ENCODE measurements around the gene LCN1. TPM values are rescaled to one million over a fixed set of nuclear protein-coding genes. Genes with fewer than 3 reads are reported as not detected.

LCN1 gene
- total RNA-seq, 2 donors from 2014 or later = not detected

- no peak overlapping the region for H3K27ac ChIP-seq
- H3K9me3 ChIP-seq = no peaks in the 10 kb centered on the region
- no peaks in the 10 kb centered on the region for H3K4me1 ChIP-seq
- H3K27me3 ChIP-seq = no peaks in the 10 kb centered on the region
- DNase-seq (no peak), ATAC-seq (no peak)
- 94% methylated on average over 18 of the region's 18 CpGs for WGBS, 2 donors
- H3K36me3 ChIP-seq (replicated peaks in 1 of 2; ENCODE audit: insufficient read depth in 1 of 2, low read depth in 2 of 2) = peaks cover 0 to 20% of the 10 kb centered on the region in 2 donors
- no peak overlapping the region for H3K4me3 ChIP-seq
- intact Hi-C loops (cut with DNase I) = no loop called here
- TF ChIP-seq POLR2A (IDR thresholded peaks at IDR 0.05) (no peak), CTCF (IDR thresholded peaks at IDR 0.05) (no peak)
Measured at GRCh38 chr9:135488013-135488330, 33.3 kb upstream of the LCN1 start.

GRCh38 chr9:135488527-135488926, 32.7 kb upstream of the LCN1 start:
- TF ChIP-seq POLR2A (IDR thresholded peaks at IDR 0.05) (no peak), CTCF (IDR thresholded peaks at IDR 0.05) (no peak)
- no peak for DNase-seq
- Histone ChIP-seq H3K4me3 (no peak overlapping the region), H3K27me3 (no peaks in the 10 kb centered on the region), H3K36me3 (replicated peaks in 1 of 2; ENCODE audit: insufficient read depth in 1 of 2, low read depth in 2 of 2) (peaks cover 0 to 20% of the 10 kb centered on the region in 2 donors), H3K9me3 (no peaks in the 10 kb centered on the region), H3K27ac (no peak overlapping the region), H3K4me1 (no peaks in the 10 kb centered on the region)
- 87 to 90% methylated on average over 7 to 17 of the region's 17 CpGs for WGBS, 2 donors
- no peak for ATAC-seq
- intact Hi-C loops (cut with DNase I) = no loop called here

DNA sequence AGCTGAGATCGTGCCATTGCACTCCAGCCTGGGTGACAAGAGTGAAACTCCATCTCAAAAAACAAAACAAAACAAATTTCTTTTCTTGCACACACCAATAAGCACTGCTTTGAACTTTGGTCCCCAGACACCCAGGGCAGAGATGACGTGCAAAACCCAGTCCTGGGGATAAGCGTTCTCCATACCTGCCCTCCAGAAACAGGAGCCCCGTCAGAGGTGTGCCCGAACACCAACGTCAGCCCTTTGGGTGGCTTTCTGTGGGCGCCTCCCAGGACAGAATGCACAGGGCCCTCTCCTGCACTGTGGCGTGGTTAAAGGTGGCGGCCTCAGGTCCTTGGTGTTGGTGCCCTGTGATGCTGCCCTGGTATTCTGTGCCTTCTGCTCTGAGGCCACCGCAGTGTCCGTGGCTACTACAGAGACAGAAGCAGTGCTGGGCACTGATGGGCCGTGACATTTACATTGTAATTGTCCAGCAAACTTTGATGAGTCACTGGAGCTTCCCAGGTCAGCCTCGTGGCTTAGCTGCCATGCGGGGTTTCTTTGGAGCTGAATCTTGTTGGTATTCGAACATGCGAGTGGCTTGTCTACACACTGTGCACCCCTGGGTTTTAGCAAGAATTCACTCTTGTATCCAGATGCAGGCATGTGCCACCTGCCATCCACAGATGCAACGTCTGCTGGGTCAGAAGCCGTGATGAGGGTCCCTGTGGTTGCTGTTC, 31.9 kb upstream of the LCN1 start:
- no peak for DNase-seq
- Histone ChIP-seq H3K9me3 (no peaks in the 10 kb centered on the region), H3K4me3 (no peak overlapping the region), H3K36me3 (replicated peaks in 1 of 2; ENCODE audit: insufficient read depth in 1 of 2, low read depth in 2 of 2) (peaks cover 0 to 16% of the 10 kb centered on the region in 2 donors), H3K27me3 (no peaks in the 10 kb centered on the region), H3K4me1 (no peaks in the 10 kb centered on the region), H3K27ac (no peak overlapping the region)
- no peak for ATAC-seq
- intact Hi-C loops (cut with DNase I) = no loop called here
- no peak for TF ChIP-seq POLR2A (IDR thresholded peaks at IDR 0.05)
- no peak for TF ChIP-seq CTCF (IDR thresholded peaks at IDR 0.05)
- 88 to 91% methylated on average over 17 to 18 of the region's 18 CpGs for WGBS, 2 donors

GRCh38 chr9:135490166-135490870, 30.9 kb upstream of the LCN1 start:
- Histone ChIP-seq H3K27ac (no peak overlapping the region), H3K27me3 (no peaks in the 10 kb centered on the region), H3K36me3 (replicated peaks in 1 of 2; ENCODE audit: insufficient read depth in 1 of 2, low read depth in 2 of 2) (peaks cover 0 to 8% of the 10 kb centered on the region in 2 donors), H3K4me3 (no peak overlapping the region), H3K9me3 (no peaks in the 10 kb centered on the region), H3K4me1 (no peaks in the 10 kb centered on the region)
- intact Hi-C loops (cut with DNase I) = no loop called here
- ATAC-seq = no peak
- DNase-seq = no peak
- WGBS, 2 donors = 90 to 91% methylated on average over 16 of the region's 16 CpGs
- TF ChIP-seq CTCF (IDR thresholded peaks at IDR 0.05) = no peak

All from body of pancreas (tissue), 4 donors.